Measurements from ENCODE around the gene EPC2.
"Not testable (repeated sequence)": the region's sequence is repeated elsewhere in the genome, so short reads cannot be mapped to it uniquely, and the experiment has no call there.

The EPC2 gene

DNA sequence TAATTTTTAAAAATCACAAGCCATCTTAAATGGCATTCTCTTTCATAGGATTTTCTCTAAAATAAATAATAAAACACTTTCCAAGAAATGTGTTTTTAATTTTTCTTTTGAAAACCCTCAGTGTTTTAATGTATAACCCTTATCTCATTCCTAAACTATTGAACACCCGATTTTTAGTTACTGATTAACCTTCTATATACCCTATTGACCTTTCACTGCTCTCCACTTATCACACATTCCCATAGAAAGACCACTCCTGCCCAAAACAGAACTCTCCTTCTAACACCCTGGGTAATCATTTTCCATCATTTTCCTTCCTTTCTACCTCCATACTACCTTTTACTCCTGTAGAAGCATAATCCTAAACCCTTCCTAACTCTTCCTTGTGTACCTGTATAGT, 102.4 kb downstream of the EPC2 start:
- Mint-ChIP-seq H3K27ac (no peak overlapping the region), H3K36me3 (ENCODE audit: low read depth) (peaks cover 20% of the 10 kb centered on the region), H3K27me3 (ENCODE audit: low read depth) (no peaks in the 10 kb centered on the region), H3K4me3 (no peak overlapping the region), H3K4me1 (ENCODE audit: low read depth) (peaks cover 6% of the 10 kb centered on the region), H3K9me3 (no peaks in the 10 kb centered on the region)

DNA sequence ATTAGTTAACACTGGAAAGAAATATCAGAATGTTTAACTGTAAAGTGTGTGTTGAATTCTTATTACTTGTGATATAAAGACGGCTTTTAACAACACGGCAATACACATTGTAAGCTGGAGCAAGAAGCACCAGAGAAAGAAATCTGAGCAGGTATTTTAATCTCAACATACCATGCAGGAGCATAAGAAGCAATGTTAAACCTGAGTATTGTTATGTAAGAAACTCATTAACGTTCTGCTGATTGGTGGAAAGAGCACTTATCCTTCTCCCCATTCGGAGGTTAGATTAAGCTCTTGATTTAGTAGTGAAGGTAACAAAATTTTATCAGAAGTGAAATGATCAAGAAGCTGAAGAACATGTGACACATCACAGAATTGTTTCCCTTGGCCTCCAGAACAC, 107.4 kb downstream of the EPC2 start:
- Mint-ChIP-seq H3K36me3 (ENCODE audit: low read depth) (peaks cover 28% of the 10 kb centered on the region), H3K27ac (no peak overlapping the region), H3K4me3 (no peak overlapping the region), H3K9me3 (no peaks in the 10 kb centered on the region), H3K4me1 (ENCODE audit: low read depth) (peaks cover 5% of the 10 kb centered on the region), H3K27me3 (ENCODE audit: low read depth) (no peaks in the 10 kb centered on the region)

DNA sequence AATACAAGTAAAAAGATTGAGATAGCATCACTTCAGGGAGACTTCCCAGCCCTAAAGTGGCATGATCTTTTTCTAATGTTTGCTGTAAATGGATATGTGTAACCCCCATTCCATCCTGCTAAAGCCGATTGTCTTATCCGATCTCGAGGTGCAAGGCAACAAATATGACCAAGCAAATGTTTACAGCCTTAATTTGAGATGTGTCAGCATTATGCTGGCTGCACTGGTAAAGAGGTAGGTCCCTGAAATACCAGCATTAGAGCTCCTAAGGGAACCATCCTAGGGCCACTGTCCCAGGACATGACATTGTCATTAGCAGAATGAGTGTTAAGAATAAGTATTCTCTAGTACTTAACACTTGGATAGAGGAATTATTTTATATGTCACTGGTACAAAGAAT, 108.4 kb downstream of the EPC2 start:
- H3K4me3 Mint-ChIP-seq: no peak overlapping the region

DNA sequence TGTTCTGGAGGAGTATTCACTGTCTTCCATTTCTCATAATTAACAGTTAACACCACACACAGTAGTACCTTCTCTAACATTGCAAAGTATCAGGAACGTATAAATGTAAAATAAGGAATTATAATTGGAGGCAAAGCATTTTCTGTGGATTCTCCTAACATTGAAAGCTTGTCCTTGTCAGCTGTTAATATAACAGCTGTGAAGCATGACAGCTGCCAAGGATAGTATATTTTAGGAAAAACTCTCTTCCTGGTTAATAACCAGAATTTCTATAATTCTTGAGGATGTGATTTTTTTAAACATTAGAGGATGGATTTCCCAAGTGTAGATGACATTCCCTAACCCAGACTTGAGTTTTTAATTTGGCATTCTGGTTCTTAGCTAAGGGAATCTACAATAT, 110.3 kb downstream of the EPC2 start:
- H3K4me1 Mint-ChIP-seq (ENCODE audit: low read depth): peaks cover 4% of the 10 kb centered on the region
- peaks cover 20% of the 10 kb centered on the region for H3K36me3 Mint-ChIP-seq (ENCODE audit: low read depth)
- H3K4me3 Mint-ChIP-seq: no peak overlapping the region
- H3K27me3 Mint-ChIP-seq (ENCODE audit: low read depth): no peaks in the 10 kb centered on the region
- H3K27ac Mint-ChIP-seq: no peak overlapping the region
- no peaks in the 10 kb centered on the region for H3K9me3 Mint-ChIP-seq

More for the DNA sequence above, 108.4 kb downstream of the EPC2 start:
- Mint-ChIP-seq H3K4me1 (ENCODE audit: low read depth) (peaks cover 5% of the 10 kb centered on the region), H3K36me3 (ENCODE audit: low read depth) (peaks cover 22% of the 10 kb centered on the region), H3K27me3 (ENCODE audit: low read depth) (no peaks in the 10 kb centered on the region), H3K27ac (no peak overlapping the region), H3K9me3 (no peaks in the 10 kb centered on the region)

DNA sequence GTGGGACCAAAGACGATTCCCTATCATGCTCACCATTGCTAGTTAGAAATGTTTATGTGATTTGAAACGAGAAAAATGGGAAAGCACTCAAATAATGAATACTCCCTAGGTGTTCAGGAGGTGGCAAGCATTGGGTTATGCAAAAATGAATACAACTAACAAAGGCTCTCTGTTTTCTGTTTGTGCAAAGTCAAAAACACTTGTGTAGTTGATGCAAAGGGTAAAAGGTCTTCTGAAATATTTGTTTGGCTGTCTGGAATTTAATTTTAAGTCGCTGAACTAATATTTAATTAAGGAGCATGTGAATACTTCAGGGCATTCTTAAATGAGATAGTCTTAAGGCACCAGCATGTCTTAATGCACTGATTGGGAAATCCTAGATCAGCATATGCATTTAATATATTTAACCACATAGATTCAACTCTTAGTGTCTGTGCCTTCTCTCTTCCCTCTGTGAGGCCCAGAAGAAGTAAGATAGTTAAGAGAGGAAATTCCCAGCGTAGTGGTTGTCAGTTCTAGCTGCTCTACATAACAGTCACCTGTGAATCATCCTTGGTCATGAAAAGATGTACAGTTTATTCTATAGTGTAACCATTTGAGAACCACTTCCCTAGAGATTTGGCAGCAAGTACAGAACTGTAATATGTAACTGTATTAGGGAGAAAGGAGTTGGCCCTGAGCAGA, 111.9 kb downstream of the EPC2 start:
- H3K4me1 Mint-ChIP-seq (ENCODE audit: low read depth): peaks cover 4% of the 10 kb centered on the region
- H3K36me3 Mint-ChIP-seq (ENCODE audit: low read depth): peaks cover 20% of the 10 kb centered on the region
- no peak overlapping the region for H3K4me3 Mint-ChIP-seq
- H3K27me3 Mint-ChIP-seq (ENCODE audit: low read depth): no peaks in the 10 kb centered on the region
- H3K9me3 Mint-ChIP-seq: no peaks in the 10 kb centered on the region
- no peak overlapping the region for H3K27ac Mint-ChIP-seq

DNA sequence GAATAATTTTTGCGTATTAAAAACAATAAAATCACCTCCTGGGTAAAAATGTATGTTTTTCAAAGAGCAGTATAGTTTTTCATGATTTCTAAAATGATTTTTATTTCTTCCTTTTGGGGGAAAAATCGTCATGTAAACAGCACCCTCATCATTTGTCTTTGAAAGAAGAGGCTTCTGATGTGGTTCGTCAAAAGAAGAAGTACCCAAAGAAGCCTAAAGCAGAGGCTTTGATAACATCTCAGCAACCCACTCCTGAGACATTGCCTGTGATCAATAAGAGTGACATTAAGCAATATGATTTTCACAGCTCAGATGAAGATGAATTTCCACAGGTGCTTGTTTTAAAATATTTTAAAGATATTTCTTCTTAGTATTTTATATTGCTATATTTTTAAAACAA, 120.3 kb downstream of the EPC2 start:
- no peak overlapping the region for H3K4me3 Mint-ChIP-seq
- H3K9me3 Mint-ChIP-seq: no peaks in the 10 kb centered on the region
- no peak overlapping the region for H3K27ac Mint-ChIP-seq
- no peaks in the 10 kb centered on the region for H3K4me1 Mint-ChIP-seq (ENCODE audit: low read depth)
- peaks cover 18% of the 10 kb centered on the region for H3K36me3 Mint-ChIP-seq (ENCODE audit: low read depth)
- no peaks in the 10 kb centered on the region for H3K27me3 Mint-ChIP-seq (ENCODE audit: low read depth)

DNA sequence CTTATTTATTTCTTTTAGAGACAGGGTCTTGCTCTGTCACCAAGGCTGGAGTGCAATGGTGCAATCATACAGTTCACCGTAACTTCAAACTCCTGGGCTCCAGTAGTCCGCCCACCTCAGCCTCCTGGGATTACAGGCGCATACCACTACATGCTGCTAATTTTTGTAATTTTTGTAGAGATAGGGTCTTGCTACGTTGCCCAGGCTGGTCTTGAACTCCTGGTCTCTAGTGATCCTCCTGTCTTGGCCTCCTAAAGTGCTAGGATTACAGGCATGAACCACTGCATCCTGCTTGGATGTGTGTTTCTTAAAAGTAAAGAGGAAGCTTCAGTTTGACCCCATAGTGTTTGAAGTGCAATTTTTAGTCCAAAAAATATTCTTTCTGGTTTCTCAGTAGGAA, 125.5 kb downstream of the EPC2 start:
- Mint-ChIP-seq H3K4me3 (no peak overlapping the region), H3K27ac (no peak overlapping the region), H3K36me3 (ENCODE audit: low read depth) (peaks cover 26% of the 10 kb centered on the region), H3K9me3 (no peaks in the 10 kb centered on the region), H3K4me1 (ENCODE audit: low read depth) (peaks cover 3% of the 10 kb centered on the region), H3K27me3 (ENCODE audit: low read depth) (no peaks in the 10 kb centered on the region)

DNA sequence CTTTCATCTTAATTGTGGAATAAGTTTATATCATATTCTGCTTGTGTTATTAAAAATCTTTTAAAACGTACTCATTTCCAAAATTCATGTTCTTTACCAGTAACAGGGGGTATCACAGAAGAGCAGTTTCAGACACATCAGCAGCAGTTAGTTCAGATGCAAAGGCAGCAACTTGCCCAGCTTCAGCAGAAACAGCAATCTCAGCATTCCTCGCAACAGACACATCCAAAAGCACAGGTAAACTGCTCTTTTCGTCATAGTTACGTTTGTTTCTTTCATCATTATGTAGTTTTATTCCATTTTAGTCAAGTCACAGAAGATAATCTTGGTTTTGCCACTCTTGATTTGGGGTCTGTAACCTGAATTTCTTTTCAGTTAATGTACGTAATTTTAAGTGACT, 137.0 kb downstream of the EPC2 start:
- Mint-ChIP-seq H3K27me3 (ENCODE audit: low read depth) (no peaks in the 10 kb centered on the region), H3K9me3 (no peaks in the 10 kb centered on the region), H3K36me3 (ENCODE audit: low read depth) (peaks cover 29% of the 10 kb centered on the region)

DNA sequence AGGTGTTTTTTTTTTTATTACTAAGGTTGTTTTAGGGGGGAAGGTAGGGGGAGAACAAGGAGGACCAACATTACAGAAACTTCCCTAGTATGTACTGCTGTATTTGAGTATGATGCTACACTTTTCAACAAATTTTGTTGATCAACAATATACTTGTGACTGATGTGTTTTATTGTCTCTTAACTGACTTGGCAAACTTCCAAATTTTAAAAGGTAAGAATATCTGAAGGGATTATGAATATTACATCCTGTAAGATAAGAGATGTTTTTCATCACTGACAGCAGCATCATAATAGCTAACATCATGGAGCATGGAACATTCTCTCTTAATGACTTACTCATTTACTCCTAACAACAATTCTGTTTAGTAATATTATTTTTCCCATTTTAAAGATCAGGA, 144.5 kb downstream of the EPC2 start:
- Mint-ChIP-seq H3K27ac (no peak overlapping the region), H3K4me3 (no peak overlapping the region), H3K9me3 (no peaks in the 10 kb centered on the region), H3K27me3 (ENCODE audit: low read depth) (no peaks in the 10 kb centered on the region), H3K36me3 (ENCODE audit: low read depth) (peaks cover 25% of the 10 kb centered on the region), H3K4me1 (ENCODE audit: low read depth) (no peaks in the 10 kb centered on the region)

More for the DNA sequence above, 137.0 kb downstream of the EPC2 start:
- H3K4me3 Mint-ChIP-seq: no peak overlapping the region
- no peak overlapping the region for H3K27ac Mint-ChIP-seq
- peaks cover under 1% of the 10 kb centered on the region for H3K4me1 Mint-ChIP-seq (ENCODE audit: low read depth)

DNA sequence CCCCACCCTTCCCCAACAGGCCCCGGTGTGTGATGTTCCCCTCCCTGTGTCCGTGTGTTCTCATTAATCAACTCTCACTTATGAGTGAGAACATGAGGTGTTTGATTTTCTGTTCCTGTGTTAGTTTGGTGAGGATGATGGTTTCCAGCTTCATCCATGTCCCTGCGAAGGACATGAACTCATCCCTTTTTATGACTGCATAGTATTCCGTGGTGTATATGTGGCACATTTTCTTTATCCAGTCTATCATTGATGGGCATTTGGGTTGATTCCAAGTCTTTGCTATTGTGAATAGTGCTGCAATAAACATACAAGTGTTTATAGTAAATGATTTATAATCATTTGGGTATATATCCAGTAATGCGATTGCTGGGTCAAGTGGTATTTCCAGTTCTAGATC, 145.6 kb downstream of the EPC2 start:
- peaks cover 14% of the 10 kb centered on the region for H3K36me3 Mint-ChIP-seq (ENCODE audit: low read depth)
- not testable (repeated sequence) for H3K4me1 Mint-ChIP-seq (ENCODE audit: low read depth); H3K27me3 Mint-ChIP-seq (ENCODE audit: low read depth); H3K9me3 Mint-ChIP-seq; H3K27ac Mint-ChIP-seq; H3K4me3 Mint-ChIP-seq

DNA sequence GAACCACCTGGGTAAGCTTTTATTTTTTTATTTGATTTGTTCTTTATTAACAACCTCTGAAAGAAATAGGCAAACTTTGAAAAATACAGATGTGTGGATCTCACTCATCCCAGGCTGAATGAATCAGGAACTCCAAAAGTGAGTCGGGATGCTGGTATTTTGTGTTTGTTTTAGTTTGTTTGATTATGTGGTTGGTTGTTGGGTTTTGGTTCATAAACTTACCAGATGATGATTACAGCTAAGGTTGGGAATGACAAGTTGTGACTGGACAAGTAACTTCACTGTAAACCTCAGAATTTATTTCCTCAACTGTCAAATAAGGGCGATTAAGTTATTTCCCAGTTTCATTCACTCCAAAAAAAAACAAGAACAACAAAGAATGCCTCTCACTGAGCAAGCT, 150.0 kb downstream of the EPC2 start:
- Mint-ChIP-seq H3K4me3 (no peak overlapping the region), H3K27ac (no peak overlapping the region), H3K4me1 (ENCODE audit: low read depth) (no peaks in the 10 kb centered on the region), H3K27me3 (ENCODE audit: low read depth) (peaks cover 20% of the 10 kb centered on the region), H3K36me3 (ENCODE audit: low read depth) (peaks cover 6% of the 10 kb centered on the region), H3K9me3 (no peaks in the 10 kb centered on the region)

DNA sequence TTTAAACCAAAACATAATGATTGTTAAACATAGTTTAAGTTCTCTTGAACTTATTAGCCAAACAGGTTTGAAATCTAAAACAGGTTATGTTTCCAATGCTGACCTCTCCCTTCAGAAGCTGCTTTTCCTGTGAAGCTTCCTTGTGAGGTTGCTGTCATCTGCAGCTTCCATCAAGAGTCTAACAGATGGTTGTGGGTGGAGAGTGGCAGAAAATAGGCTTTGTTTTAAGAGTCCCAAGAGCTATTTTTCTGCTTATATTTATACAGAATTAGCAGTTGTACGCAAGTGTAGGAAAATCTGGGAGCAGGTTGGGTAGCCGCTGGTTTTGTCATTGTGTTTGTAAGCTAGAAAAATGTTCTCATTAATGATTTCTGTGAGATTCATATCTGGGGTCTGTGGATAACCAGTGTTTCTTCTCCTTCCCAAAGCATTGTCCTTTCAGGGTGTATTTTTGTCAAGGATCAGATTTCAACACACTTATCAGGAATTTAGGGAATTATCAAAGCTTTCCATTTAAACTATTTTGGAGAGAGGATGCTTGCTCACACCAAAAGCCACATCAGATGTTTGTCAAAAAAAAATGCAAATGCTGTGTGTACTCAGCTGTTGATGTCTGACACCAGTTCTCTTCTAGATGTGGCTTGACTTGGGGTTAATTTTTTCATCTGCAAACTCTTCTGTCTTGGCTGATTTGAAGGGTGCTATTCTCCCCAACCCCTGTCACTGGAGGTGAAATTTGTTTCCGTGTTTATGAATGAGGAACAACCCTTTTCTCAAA, 152.4 kb downstream of the EPC2 start:
- no peaks in the 10 kb centered on the region for H3K4me1 Mint-ChIP-seq (ENCODE audit: low read depth)

DNA sequence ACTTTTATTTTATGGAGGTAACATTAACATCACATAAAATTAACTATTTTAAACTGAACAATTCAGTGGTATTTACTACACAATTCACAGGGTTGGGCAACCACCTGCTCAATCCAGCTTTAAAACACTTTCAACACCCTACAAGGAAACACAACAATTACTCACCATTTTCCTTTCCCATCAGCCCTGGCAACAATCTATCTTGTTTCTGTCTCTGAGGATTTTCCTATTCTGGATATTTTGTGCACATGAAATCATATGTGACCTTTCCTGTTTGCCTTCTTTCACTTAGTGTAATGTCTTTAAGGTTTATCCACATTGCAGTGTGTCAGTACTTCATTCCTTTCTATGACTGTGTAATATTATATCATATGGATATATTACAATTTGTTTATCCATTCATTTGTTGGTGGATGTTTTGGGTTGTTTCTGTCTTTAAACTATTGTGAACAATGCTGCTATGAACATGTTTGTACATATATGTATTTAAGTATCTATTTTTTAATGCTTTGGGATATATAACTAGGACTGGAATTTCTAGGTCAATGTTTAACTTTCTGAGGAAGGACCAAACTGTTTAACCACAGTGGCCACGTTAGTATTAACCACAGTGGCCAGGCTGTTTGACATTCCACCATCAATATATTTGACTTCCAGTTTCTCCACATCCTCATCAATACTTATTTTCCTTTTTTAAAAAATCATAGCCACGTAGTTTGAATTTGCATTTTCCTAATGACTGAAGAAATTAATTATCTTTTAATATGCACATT, 158.1 kb downstream of the EPC2 start:
- H3K9me3 Mint-ChIP-seq: peaks cover 8% of the 10 kb centered on the region
- no peaks in the 10 kb centered on the region for H3K4me1 Mint-ChIP-seq (ENCODE audit: low read depth)
- no peak overlapping the region for H3K4me3 Mint-ChIP-seq
- H3K36me3 Mint-ChIP-seq (ENCODE audit: low read depth): no peaks in the 10 kb centered on the region
- H3K27me3 Mint-ChIP-seq (ENCODE audit: low read depth): peaks cover 9% of the 10 kb centered on the region
- no peak overlapping the region for H3K27ac Mint-ChIP-seq

More for the DNA sequence above, 152.4 kb downstream of the EPC2 start:
- Mint-ChIP-seq H3K4me3 (no peak overlapping the region), H3K27ac (no peak overlapping the region), H3K9me3 (no peaks in the 10 kb centered on the region), H3K36me3 (ENCODE audit: low read depth) (no peaks in the 10 kb centered on the region), H3K27me3 (ENCODE audit: low read depth) (peaks cover 20% of the 10 kb centered on the region)

DNA sequence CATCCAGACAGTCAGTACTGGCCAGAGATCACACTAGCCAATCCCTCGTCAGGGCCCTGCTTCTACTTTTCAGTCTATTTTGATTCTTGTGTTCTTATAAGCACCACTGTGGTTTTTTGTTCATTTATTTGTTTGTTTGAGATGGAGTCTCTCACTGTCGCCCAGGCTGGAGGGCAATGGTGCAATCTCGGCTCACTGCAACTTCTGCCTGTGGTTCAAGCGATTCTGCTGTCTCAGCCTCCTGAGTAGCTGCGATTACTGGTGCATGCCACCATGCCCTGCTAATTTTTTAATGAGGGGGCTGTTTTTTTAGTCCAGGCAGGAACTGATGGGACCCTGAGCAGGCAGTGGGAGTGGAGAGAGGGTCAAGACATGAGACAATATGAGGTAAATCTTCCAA, 165.5 kb downstream of the EPC2 start:
- no peaks in the 10 kb centered on the region for H3K36me3 Mint-ChIP-seq (ENCODE audit: low read depth)
- H3K9me3 Mint-ChIP-seq: peaks cover 9% of the 10 kb centered on the region
- H3K27ac Mint-ChIP-seq: no peak overlapping the region
- H3K4me3 Mint-ChIP-seq: no peak overlapping the region
- peaks cover 7% of the 10 kb centered on the region for H3K27me3 Mint-ChIP-seq (ENCODE audit: low read depth)
- H3K4me1 Mint-ChIP-seq (ENCODE audit: low read depth): peaks cover 10% of the 10 kb centered on the region

DNA sequence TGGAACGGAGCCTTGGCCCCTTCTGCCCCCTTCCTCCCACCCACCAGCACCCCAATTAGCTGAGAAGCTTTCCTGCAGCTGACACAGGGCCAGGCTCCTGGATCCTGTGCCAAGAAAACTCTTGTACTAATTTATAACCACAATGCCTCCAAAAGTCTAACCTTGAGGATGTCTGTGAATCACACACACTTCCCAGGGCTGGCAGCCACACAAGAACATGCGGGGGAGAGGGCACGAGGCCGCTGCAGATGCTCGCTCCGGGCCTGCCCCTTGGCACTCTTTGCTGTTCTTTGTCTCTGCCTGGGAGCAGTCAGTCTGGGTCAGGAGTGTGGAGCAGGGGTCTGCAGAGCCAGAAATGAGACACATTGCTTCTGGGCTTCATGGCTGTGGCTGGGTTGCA, 167.8 kb downstream of the EPC2 start:
- peaks cover 14% of the 10 kb centered on the region for H3K4me1 Mint-ChIP-seq (ENCODE audit: low read depth)
- H3K27ac Mint-ChIP-seq: no peak overlapping the region
- H3K36me3 Mint-ChIP-seq (ENCODE audit: low read depth): no peaks in the 10 kb centered on the region
- no peak overlapping the region for H3K4me3 Mint-ChIP-seq
- peaks cover 17% of the 10 kb centered on the region for H3K27me3 Mint-ChIP-seq (ENCODE audit: low read depth)
- peaks cover 5% of the 10 kb centered on the region for H3K9me3 Mint-ChIP-seq

Data from T-helper 1 cell treated with Interleukin-12 subunit alpha and Interleukin-12 subunit beta and Interleukin-4 antibody, amounts not matched to agents 30 μg/mL and 1 μg/mL, for 36 hours (primary cell).